GM12878 (cell line): ENCODE data around the gene C1orf74. TPM values are rescaled to one million over a fixed set of nuclear protein-coding genes. Genes with fewer than 3 reads are reported as not detected.

Experiments used
- ATAC-seq: fragments of 200-7000 bp; cut with Tn5 transposase; 3 replicates; pipeline ENCODE4 v1.9.1; 2020; ENCODE audit warnings: mild to moderate bottlenecking, moderate library complexity
- BruUV-seq: library from RNA; stranded (reverse); fragments of 400-500 nt; replicated peaks from 2 replicates; lab custom pipeline; 2021; lab: Mats Ljungman, UMichigan
- CTCF ChIA-PET: fragments of 300-600 bp; sonication (Branson Sonifier 250); formaldehyde crosslinking; extraction: SDS; loops from one replicate; lab custom pipeline; 2021; ENCODE audit warnings: inconsistent platforms; lab: Yijun Ruan, JAX
- POLR2A ChIA-PET: fragments of 350-600 bp; formaldehyde crosslinking; extraction: SDS; loops from one replicate; lab custom pipeline; 2021; ENCODE audit warnings: inconsistent platforms; lab: Charles Lee
- RAD21 ChIA-PET: fragments of 300-600 bp; sonication (Branson Sonifier 250); formaldehyde crosslinking; loops from one replicate; lab custom pipeline; 2023; ENCODE audit warnings: antibody characterized with exemption; ENCODE audit not compliant: unreplicated experiment; lab: Charles Lee
- SMC1A ChIA-PET: fragments of 300-600 bp; sonication (Branson Sonifier 250); formaldehyde crosslinking; loops from one replicate; lab custom pipeline; 2023; ENCODE audit not compliant: unreplicated experiment, uncharacterized antibody; lab: Charles Lee
- DNase-seq: peaks from one replicate; pipeline ENCODE4 v3.0.0-alpha.2; 2011; ENCODE audit warnings: low read depth, low spot score
- FAIRE-seq: peaks from 3 replicates; lab custom pipeline; 2011; peaks lifted over from hg19 to GRCh38; lab: Jason Lieb, UNC
- H2AFZ ChIP-seq: 2 replicates; pipeline ENCODE4 v1.6.0; 2011; ENCODE audit warnings: low read depth, low read length, control low read depth; ENCODE audit not compliant: control insufficient read depth
- H3K27ac ChIP-seq: 2 replicates; pipeline ENCODE4 v1.5.1; 2011; ENCODE audit warnings: control low read depth; ENCODE audit not compliant: control insufficient read depth, insufficient read depth
- H3K27me3 ChIP-seq, 2 experiments: replicated peaks in 1 of 2; 2 replicates each; pipeline versions ENCODE4 v1.6.0 to v1.6.1; 2011; ENCODE audit warnings: low read length in 1 of 2; ENCODE audit not compliant: control insufficient read depth in 2 of 2, insufficient read depth in 2 of 2
- H3K36me3 ChIP-seq, 2 experiments: 2 replicates each; pipeline ENCODE4 v1.5.1; 2011; ENCODE audit warnings: low read length in 1 of 2; ENCODE audit not compliant: control insufficient read depth in 2 of 2, insufficient read depth in 2 of 2
- H3K4me1 ChIP-seq: 2 replicates; pipeline ENCODE4 v1.6.1; 2011; ENCODE audit warnings: mild to moderate bottlenecking, low read length, moderate library complexity, mixed read lengths; ENCODE audit not compliant: control insufficient read depth, insufficient read depth
- H3K4me2 ChIP-seq: 2 replicates; pipeline ENCODE4 v1.6.0; 2011; ENCODE audit warnings: control low read depth; ENCODE audit not compliant: control insufficient read depth, insufficient read depth
- H3K4me3 ChIP-seq: fragments of 200-600 bp; sonication (generic); 2 replicates; pipeline ENCODE4 v1.5.1; 2016
- H3K79me2 ChIP-seq: 2 replicates; pipeline ENCODE4 v1.6.0; 2011; ENCODE audit warnings: low read length; ENCODE audit not compliant: control insufficient read depth, insufficient read depth
- H3K9ac ChIP-seq: 2 replicates; pipeline ENCODE4 v1.8.0; 2011; ENCODE audit warnings: low read length, control low read depth, mixed read lengths; ENCODE audit not compliant: control insufficient read depth, insufficient read depth
- H3K9me3 ChIP-seq: replicated peaks from 3 replicates; pipeline ENCODE4 v1.5.1; 2011; ENCODE audit warnings: mild to moderate bottlenecking, low read length; ENCODE audit not compliant: control insufficient read depth, insufficient read depth
- H4K20me1 ChIP-seq: 2 replicates; pipeline ENCODE4 v1.6.0; 2011; ENCODE audit not compliant: control insufficient read depth, insufficient read depth
- MEF2A ChIP-seq: IDR thresholded peaks from 2 replicates; pipeline ENCODE4 v1.6.1; 2011; ENCODE audit warnings: low read depth, mild to moderate bottlenecking, low read length, moderate library complexity; ENCODE audit not compliant: insufficient read depth
- NBN ChIP-seq: fragments of 450-650 bp; IDR thresholded peaks from 2 replicates; pipeline ENCODE4 v1.6.1; 2016
- NR2C1 ChIP-seq: fragments of 450-650 bp; IDR thresholded peaks from 2 replicates; pipeline ENCODE4 v1.6.1; 2017; ENCODE audit warnings: antibody characterized with exemption, mild to moderate bottlenecking, moderate library complexity
- POLR2A ChIP-seq: IDR thresholded peaks from 2 replicates; pipeline ENCODE4 v1.6.1; 2011; ENCODE audit warnings: low read depth, mild to moderate bottlenecking, low read length
- POLR2AphosphoS2 ChIP-seq: IDR thresholded peaks from 2 replicates; pipeline ENCODE4 v1.6.1; 2011; ENCODE audit warnings: low read depth, mild to moderate bottlenecking, low read length, improper control_type of control experiment, moderate library complexity
- RAD51 ChIP-seq: fragments of 450-650 bp; IDR thresholded peaks from 2 replicates; pipeline ENCODE4 v1.6.1; 2016; ENCODE audit warnings: moderate library complexity, mild to moderate bottlenecking, inconsistent platforms
- SUZ12 ChIP-seq: fragments of 200-600 bp; sonication (generic); IDR thresholded peaks from one replicate; pipeline ENCODE4 v1.6.1; 2018; ENCODE audit warnings: antibody characterized with exemption, mild to moderate bottlenecking; ENCODE audit not compliant: unreplicated experiment
- TARDBP ChIP-seq: IDR thresholded peaks from 2 replicates; pipeline ENCODE4 v1.6.1; 2016; ENCODE audit warnings: borderline replicate concordance
- TCF3 ChIP-seq: IDR thresholded peaks from 2 replicates; pipeline ENCODE4 v1.6.1; 2012; ENCODE audit warnings: low read depth, mild to moderate bottlenecking, low read length, borderline replicate concordance; ENCODE audit not compliant: insufficient read depth
- WGBS: methylation state at CpG from one replicate; pipeline ENCODE4 v1.1.6; 2016; ENCODE audit warnings: low lambda C conversion rate; ENCODE audit not compliant: insufficient replicate concordance, insufficient coverage; ENCODE audit errors: missing lambda C conversion rate; 5-methylcytosine and 5-hydroxymethylcytosine counted together
- in situ Hi-C: fragments of 300-500 bp; cut with MboI; formaldehyde crosslinking; loops from 9 replicates; pipeline ENCODE4 v1.14.3; 2018; ENCODE audit warnings: mixed read lengths
- intact Hi-C: fragments of 100-400 bp; cut with micrococcal nuclease; formaldehyde crosslinking; loops from one replicate; pipeline ENCODE4 v1.14.2; 2022; ENCODE audit not compliant: unreplicated experiment
- polyA plus RNA-seq, 11 experiments: library from polyadenylated mRNA; depleted of rRNA in 4 of 11; unstranded in 6 of 11; stranded (reverse) in 5 of 11; fragments of >200 nt; fragmentation: Nextera tagmentation in 4 of 11; fragmentation: Illumina TruSeq in 1 of 11; extraction: Ambion mirVana in 4 of 11; extraction: Trizol in 1 of 11; gene quantifications; 1 replicate in 1 of 11; 2 replicates in 10 of 11; pipeline versions ENCODE4 v1.2.1 to v1.2.3, GENCODE V29; 2011 to 2016; ENCODE audit warnings: inconsistent platforms in 2 of 11, missing spikeins in 2 of 11, low read depth in 1 of 11
- total RNA-seq, 4 experiments: library from RNA; depleted of rRNA in 3 of 4; stranded (reverse); fragments of >200 nt in 3 of 4; fragmentation: Illumina TruSeq in 1 of 4; extraction: Trizol in 1 of 4; gene quantifications; 2 replicates each; pipeline versions ENCODE4 v1.2.1 to v1.2.3, GENCODE V29; 2013 to 2021
- TF ChIP-seq, protein P1 (sequence below): fragments of 150-350 bp; IDR thresholded peaks from 2 replicates; pipeline ENCODE4 v1.6.1; 2014; ENCODE audit warnings: mild to moderate bottlenecking, low read depth, low read length
- TF ChIP-seq, protein P2 (sequence below): fragments of 450-650 bp; IDR thresholded peaks from 2 replicates; pipeline ENCODE4 v1.6.1; 2014; ENCODE audit warnings: mild to moderate bottlenecking
- TF ChIP-seq, protein P3 (sequence below): fragments of 450-650 bp; IDR thresholded peaks from 2 replicates; pipeline ENCODE4 v1.6.1; 2017; ENCODE audit warnings: borderline replicate concordance
- TF ChIP-seq, protein P4 (sequence below): fragments of 450-650 bp; IDR thresholded peaks from 2 replicates; pipeline ENCODE4 v1.6.1; 2017; ENCODE audit warnings: low read depth, mild to moderate bottlenecking, moderate library complexity

Gene C1orf74
- total and polyA plus RNA-seq, 10 of the 15 experiments (the other 5 are each of a cell fraction or from before 2014, with no cell fraction given) = 3.1 to 5.5 (median 3.6) TPM

DNA sequence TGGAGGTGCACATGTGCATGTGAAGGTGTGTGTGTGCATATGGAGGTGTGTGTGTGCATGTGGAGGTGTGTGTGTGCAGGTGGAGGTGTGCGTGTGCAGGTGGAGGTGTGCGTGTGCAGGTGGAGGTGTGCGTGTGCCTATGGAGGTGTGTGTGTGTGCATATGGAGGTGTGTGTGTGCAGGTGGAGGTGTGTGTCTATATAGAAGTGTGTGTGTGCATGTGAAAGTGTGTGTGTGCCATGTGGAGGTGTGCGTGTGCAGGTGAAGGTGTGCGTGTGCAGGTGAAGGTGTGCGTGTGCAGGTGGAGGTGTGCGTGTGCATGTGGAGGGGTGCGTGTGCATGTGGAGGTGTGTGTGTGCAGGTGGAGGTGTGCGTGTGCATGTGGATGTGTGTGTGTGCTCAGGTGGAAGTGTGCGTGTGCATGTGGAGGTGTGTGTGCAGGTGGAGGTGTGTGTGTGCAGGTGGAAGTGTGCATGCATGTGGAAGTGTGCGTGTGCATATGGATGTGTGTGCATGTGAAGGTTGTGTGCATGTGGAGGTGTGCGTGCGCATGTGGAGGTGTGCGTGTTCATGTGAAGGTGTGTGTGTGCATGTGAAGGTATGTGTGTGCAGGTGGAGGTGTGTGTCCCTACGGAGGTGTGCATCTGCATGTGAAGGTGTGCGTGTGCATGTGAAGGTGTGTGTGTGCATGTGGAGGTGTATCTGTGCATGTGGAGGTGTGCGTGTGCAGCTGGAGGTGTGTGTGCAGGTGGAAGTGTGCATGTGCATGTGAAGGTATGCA is 13.5 kb downstream of the C1orf74 start:
- CTCF ChIA-PET = interaction anchor here (1.3 to 5.8 kb wide), 4 partner anchors 16 to 52 kb away, joined by 3 to 117 read pairs (median 70); partner anchors contain the start of gene TRAF3IP3
- FAIRE-seq = no peak

More for the DNA sequence above, 13.5 kb downstream of the C1orf74 start:
- ChIA-PET SMC1A (interaction anchor here (4.7 to 5.6 kb wide), 2 partner anchors 17 to 52 kb away, joined by 34 to 282 read pairs; partner anchors contain the start of gene TRAF3IP3), POLR2A (no interaction called here), RAD21 (interaction anchor here (1.2 to 5.4 kb wide), 3 partner anchors 10 to 57 kb away, joined by 3 to 188 read pairs (median 5); partner anchors contain the start of genes TRAF3IP3 and UTP25)
- Histone ChIP-seq H4K20me1 (no peaks in the 10 kb centered on the region), H3K36me3 (peaks cover 4 to 10% of the 10 kb centered on the region in 2 experiments; a peak in 3 of 4 replicates), H3K9ac (no peak overlapping the region), H3K4me1 (peaks cover 63% of the 10 kb centered on the region), H3K27me3 (no peaks in the 10 kb centered on the region), H2AFZ (no peak overlapping the region), H3K4me3 (peak overlapping the region; percentile 72), H3K27ac (no peak overlapping the region), H3K4me2 (peak overlapping the region; percentile 96), H3K79me2 (peaks cover 16% of the 10 kb centered on the region), H3K9me3 (no peaks in the 10 kb centered on the region)
- TF ChIP-seq, protein P1, sequence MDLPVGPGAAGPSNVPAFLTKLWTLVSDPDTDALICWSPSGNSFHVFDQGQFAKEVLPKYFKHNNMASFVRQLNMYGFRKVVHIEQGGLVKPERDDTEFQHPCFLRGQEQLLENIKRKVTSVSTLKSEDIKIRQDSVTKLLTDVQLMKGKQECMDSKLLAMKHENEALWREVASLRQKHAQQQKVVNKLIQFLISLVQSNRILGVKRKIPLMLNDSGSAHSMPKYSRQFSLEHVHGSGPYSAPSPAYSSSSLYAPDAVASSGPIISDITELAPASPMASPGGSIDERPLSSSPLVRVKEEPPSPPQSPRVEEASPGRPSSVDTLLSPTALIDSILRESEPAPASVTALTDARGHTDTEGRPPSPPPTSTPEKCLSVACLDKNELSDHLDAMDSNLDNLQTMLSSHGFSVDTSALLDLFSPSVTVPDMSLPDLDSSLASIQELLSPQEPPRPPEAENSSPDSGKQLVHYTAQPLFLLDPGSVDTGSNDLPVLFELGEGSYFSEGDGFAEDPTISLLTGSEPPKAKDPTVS = no peak
- TF ChIP-seq, protein P2, sequence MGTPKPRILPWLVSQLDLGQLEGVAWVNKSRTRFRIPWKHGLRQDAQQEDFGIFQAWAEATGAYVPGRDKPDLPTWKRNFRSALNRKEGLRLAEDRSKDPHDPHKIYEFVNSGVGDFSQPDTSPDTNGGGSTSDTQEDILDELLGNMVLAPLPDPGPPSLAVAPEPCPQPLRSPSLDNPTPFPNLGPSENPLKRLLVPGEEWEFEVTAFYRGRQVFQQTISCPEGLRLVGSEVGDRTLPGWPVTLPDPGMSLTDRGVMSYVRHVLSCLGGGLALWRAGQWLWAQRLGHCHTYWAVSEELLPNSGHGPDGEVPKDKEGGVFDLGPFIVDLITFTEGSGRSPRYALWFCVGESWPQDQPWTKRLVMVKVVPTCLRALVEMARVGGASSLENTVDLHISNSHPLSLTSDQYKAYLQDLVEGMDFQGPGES = no peak
- TF ChIP-seq NBN (no peak), MEF2A (no peak), NR2C1 (no peak), POLR2A (peak; percentile 15; the same call in 1 of the 2 replicates), TARDBP (0 out of 2 replicates have a peak, but pooled peaks have one; percentile 42), SUZ12 (no peak), POLR2AphosphoS2 (0 out of 2 replicates have a peak, but pooled peaks have one; percentile 19), TCF3 (no peak), RAD51 (no peak)
- TF ChIP-seq, protein P3, sequence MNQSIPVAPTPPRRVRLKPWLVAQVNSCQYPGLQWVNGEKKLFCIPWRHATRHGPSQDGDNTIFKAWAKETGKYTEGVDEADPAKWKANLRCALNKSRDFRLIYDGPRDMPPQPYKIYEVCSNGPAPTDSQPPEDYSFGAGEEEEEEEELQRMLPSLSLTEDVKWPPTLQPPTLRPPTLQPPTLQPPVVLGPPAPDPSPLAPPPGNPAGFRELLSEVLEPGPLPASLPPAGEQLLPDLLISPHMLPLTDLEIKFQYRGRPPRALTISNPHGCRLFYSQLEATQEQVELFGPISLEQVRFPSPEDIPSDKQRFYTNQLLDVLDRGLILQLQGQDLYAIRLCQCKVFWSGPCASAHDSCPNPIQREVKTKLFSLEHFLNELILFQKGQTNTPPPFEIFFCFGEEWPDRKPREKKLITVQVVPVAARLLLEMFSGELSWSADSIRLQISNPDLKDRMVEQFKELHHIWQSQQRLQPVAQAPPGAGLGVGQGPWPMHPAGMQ = no peak
- TF ChIP-seq, protein P4, sequence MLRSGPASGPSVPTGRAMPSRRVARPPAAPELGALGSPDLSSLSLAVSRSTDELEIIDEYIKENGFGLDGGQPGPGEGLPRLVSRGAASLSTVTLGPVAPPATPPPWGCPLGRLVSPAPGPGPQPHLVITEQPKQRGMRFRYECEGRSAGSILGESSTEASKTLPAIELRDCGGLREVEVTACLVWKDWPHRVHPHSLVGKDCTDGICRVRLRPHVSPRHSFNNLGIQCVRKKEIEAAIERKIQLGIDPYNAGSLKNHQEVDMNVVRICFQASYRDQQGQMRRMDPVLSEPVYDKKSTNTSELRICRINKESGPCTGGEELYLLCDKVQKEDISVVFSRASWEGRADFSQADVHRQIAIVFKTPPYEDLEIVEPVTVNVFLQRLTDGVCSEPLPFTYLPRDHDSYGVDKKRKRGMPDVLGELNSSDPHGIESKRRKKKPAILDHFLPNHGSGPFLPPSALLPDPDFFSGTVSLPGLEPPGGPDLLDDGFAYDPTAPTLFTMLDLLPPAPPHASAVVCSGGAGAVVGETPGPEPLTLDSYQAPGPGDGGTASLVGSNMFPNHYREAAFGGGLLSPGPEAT = no peak
- no peak for ATAC-seq
- BruUV-seq = no TSS peak
- intact Hi-C loops (no loop called here), in situ Hi-C loops (no loop called here)
- 96% methylated on average over 17 of the region's 17 CpGs for WGBS
- DNase-seq = no peak
